Measurements from ENCODE around the gene CHST9.

CHST9 gene

GRCh38 chr18:27042177-27042576, 142.9 kb downstream of the CHST9 start:
- no peak for DNase-seq (ENCODE audit: extremely low read depth, low read depth)
- no peak overlapping the region for H3K4me3 ChIP-seq (replicated peaks; ENCODE audit: low read depth, low read length)
- no peak for TF ChIP-seq CTCF (IDR thresholded peaks at IDR 0.05; ENCODE audit: low read depth, low read length, missing control alignments)

- TF ChIP-seq CTCF (IDR thresholded peaks at IDR 0.05; ENCODE audit: low read depth, low read length, missing control alignments) = no peak
- H3K4me3 ChIP-seq (replicated peaks; ENCODE audit: low read depth, low read length) = no peak overlapping the region
- DNase-seq (ENCODE audit: extremely low read depth, low read depth) = no peak
These were observed 144.3 kb downstream of the CHST9 start for GRCh38 chr18:27040796-27041195.

GRCh38 chr18:27033722-27034121, 151.4 kb downstream of the CHST9 start:
- DNase-seq (ENCODE audit: extremely low read depth, low read depth) = no peak
- no peak overlapping the region for H3K4me3 ChIP-seq (replicated peaks; ENCODE audit: low read depth, low read length)
- TF ChIP-seq CTCF (IDR thresholded peaks at IDR 0.05; ENCODE audit: low read depth, low read length, missing control alignments) = no peak

- DNase-seq (ENCODE audit: extremely low read depth, low read depth) = no peak
- H3K4me3 ChIP-seq (replicated peaks; ENCODE audit: low read depth, low read length) = no peak overlapping the region
- no peak for TF ChIP-seq CTCF (IDR thresholded peaks at IDR 0.05; ENCODE audit: low read depth, low read length, missing control alignments)
These were observed 154.7 kb downstream of the CHST9 start for GRCh38 chr18:27030421-27030820.

GRCh38 chr18:27022477-27022876, 162.6 kb downstream of the CHST9 start:
- TF ChIP-seq CTCF (IDR thresholded peaks at IDR 0.05; ENCODE audit: low read depth, low read length, missing control alignments) = no peak
- DNase-seq (ENCODE audit: extremely low read depth, low read depth) = no peak

GRCh38 chr18:27017901-27018500, 167.1 kb downstream of the CHST9 start:
- TF ChIP-seq CTCF (IDR thresholded peaks at IDR 0.05; ENCODE audit: low read depth, low read length, missing control alignments) = peak; percentile 24
- no peak for DNase-seq (ENCODE audit: extremely low read depth, low read depth)
- no peak overlapping the region for H3K4me3 ChIP-seq (replicated peaks; ENCODE audit: low read depth, low read length)

More at GRCh38 chr18:27022477-27022876, 162.6 kb downstream of the CHST9 start:
- no peak overlapping the region for H3K4me3 ChIP-seq (replicated peaks; ENCODE audit: low read depth, low read length)

GRCh38 chr18:27014841-27015240, 170.3 kb downstream of the CHST9 start:
- TF ChIP-seq CTCF (IDR thresholded peaks at IDR 0.05; ENCODE audit: low read depth, low read length, missing control alignments) = no peak

More at GRCh38 chr18:27014841-27015240, 170.3 kb downstream of the CHST9 start:
- no peak overlapping the region for H3K4me3 ChIP-seq (replicated peaks; ENCODE audit: low read depth, low read length)
- DNase-seq (ENCODE audit: extremely low read depth, low read depth) = no peak

Data from HFF-Myc (cell line).